Hematopoietic multipotent progenitor cell treated with erythropoietin and hydrocortisone succinate and interleukin-3 and kit ligand, for 15 days (in vitro differentiated cells): ENCODE data around the gene PIAS1.
"Not testable (repeated sequence)": the region's sequence is repeated elsewhere in the genome, so short reads cannot be mapped to it uniquely, and the experiment has no call there.

Experiments
- DNase-seq: peaks from one replicate; pipeline ENCODE4 v3.0.0-alpha.2; 2015; ENCODE audit warnings: low spot score

The PIAS1 gene

DNA sequence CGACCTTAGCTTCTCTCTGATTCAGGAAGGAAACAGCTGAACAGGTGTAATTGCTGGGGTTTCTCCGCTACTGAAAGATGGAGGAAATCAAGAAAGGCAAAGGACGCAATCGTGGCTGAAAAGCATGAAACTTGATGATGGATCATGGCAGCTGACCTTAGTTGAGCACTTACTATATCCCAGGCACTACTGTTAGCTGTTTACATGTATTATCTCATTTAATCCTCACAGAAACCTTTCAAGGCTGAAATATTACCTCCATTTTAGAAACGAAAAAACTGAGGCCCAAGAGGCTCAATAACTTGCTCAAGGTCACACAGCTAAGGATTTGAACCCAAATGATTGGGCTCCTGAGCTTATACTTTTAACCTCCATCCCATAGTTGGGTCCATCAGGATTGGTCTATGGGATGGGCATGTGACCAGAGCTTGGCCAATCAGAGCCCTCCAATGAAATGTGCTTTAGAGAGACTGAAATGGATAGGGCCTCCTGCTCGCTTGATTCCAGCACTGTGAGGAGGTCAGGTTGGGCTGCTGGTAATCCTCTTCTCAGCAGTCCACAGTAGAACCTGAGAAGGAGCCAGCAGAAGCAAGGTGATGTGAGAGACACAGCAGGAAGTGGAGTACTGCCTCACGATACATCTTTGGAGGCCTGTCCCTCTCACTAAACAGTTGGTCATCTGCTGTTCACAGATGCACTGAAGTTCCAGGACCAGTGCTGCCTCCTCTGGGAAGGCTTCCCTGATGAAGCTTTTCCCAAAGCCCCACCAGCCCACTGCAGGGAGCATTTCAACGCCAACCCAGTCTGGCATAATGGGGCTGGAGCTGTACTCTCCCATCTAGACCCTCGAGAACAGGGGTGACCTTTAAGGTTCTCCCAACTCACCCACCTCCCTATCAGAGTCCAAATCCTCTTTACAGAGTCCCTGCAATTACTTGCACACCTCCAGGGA, 165.0 kb downstream of the PIAS1 start:
- no peak for DNase-seq

DNA sequence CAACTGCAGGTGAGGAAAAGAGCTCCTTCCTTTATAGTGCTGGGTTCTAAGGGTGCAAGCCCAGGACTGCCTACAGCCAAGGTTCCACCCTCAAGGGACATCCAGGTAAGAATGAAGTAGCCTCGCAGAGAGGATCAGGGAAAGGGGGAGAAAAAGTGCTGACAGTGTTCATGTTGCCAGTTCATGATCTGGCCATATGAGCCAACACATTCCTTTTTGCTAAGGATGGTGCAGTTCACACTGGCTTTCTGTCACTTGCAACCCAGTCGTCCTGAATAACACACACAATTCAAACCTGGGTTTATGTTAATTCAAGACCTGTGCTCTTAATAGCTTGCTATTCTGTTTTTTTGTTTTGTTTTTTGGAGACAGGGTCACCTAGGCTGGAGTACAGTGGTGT, 166.4 kb downstream of the PIAS1 start:
- DNase-seq = no peak

DNA sequence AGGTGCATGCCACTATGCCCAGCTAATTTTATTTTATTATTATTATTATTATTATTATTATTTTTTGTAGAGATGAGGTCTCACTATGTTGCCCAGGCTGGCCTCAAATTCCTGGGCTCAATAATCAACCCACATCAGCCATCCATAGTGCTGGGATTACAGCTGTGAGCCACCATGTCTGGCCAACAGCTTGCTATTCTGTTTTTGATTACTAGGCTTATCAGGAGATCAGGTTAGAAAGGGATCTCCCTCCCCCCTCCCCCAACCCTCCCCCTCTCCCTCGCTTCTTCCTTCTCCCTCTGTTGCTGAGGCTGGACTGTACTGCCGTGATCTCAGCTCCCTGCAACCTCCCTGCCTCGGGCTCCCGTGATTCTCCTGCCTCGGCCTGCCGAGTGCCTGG, 166.9 kb downstream of the PIAS1 start:
- no peak for DNase-seq

DNA sequence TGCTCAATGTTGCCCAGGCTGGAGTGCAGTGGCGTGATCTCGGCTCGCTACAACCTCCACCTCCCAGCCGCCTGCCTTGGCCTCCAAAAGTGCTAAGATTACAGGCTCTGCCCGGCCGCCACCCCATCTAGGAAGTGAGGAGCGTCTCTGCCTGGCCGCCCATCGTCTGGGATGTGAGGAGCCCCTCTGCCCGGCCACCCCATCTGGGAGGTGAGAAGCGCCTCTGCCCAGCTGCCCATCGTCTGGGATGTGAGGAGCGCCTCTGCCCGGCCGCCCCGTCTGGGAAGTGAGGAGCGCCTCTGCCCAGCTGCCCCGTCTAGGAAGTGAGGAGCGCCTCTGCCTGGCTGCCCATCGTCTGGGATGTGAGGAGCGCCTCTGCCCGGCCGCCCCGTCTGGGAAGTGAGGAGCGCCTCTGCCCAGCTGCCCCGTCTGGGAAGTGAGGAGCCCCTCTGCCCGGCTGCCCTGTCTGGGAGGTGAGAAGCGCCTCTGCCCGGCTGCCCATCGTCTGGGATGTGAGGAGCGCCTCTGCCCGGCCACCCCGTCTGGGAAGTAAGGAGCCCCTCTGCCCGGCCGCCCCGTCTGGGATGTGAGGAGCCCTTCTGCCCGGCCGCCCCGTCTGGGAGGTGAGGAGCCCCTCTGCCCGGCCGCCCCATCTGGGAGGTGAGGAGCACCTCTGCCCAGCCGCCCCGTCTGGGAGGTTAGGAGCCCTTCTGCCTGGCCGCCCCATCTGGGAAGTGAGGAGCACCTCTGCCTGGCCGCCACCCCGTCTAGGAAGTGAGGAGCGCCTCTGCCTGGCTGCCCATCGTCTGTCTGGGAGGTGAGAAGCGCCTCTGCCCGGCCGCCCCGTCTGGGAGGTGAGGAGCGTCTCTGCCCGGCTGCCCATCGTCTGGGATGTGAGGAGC, 167.7 kb downstream of the PIAS1 start:
- DNase-seq = not testable (repeated sequence)

DNA sequence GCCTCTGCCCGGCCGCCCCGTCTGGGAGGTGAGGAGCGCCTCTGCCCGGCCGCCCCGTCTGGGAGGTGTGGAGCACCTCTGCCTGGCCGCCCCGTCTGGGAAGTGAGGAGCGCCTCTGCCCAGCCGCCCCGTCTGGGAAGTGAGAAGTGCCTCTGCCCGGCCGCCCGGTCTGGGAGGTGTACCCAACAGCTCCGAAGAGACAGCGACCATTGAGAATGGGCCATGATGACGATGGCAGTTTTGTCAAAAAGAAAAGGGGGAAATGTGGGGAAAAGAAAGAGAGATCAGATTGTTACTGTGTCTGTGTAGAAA, 168.3 kb downstream of the PIAS1 start:
- not testable (repeated sequence) for DNase-seq

DNA sequence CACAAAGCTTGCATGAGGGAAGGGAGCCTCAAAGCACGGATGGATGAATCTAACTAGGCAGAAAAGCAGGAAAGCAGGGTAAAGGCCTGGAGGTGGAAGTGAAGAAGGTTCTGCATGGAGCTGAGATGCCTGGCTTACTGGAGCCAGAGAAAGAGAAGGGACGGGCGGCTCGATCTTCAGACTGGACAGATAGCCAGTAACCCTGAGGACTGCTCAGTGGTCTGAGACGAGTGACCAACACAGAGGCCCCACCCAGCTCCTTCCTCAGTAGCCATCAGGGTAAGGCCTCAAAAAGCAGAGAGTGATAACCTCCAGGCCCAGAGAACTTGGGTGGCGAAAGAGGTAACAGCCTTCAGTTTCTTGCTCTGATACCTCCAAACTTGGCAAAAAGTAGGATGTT, 169.1 kb downstream of the PIAS1 start:
- no peak for DNase-seq

DNA sequence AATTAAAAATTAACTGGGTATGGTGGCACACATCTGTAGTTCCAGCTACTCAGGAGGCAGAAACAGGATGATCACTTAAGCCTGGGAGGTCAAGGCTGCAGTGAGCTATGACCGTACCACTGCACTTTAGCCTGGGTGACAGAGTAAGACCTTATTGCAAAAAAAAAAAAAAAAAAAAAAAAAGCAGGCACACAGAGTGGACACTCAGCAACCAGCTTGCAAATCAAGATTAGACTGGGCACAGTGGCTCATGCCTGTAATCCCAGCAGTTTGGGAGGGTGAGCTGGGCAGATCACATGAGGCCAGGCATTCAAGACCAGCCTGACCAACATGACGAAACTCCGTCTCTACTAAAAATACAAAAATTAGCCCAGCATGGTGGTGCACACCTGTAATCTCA, 170.0 kb downstream of the PIAS1 start:
- no peak for DNase-seq

DNA sequence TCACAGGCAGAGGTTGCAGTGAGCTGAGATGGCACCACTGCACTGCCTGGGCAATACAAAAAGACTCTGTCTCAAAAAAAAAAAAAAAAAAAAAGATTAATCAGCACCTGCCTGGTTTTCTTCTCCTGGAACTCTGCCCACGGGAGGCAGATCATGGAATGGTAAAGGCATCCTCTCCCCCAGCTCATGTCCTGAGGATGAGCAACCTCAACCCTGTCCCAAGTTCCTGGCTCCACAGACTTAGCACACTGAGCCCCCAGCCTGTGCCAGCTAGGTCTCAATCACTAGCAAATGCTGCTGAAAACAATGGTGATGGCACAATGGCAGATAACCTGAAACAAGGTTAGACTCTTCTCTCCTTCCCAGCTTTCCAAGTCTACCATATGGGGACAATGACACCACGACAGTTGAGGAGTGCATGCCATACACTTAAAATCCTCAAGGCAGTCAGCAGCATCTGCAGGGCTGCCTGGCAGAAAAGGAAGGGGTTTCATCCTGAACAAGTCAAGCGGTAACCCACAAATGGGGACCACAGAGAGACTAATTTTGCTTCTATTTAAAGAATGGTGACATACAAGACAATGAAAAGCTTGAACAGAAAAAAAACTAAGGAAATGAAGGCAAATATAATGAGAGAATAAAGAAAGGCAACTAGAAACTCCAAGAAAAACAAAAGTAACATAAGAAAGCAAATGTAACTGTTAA, 170.6 kb downstream of the PIAS1 start:
- DNase-seq = no peak

DNA sequence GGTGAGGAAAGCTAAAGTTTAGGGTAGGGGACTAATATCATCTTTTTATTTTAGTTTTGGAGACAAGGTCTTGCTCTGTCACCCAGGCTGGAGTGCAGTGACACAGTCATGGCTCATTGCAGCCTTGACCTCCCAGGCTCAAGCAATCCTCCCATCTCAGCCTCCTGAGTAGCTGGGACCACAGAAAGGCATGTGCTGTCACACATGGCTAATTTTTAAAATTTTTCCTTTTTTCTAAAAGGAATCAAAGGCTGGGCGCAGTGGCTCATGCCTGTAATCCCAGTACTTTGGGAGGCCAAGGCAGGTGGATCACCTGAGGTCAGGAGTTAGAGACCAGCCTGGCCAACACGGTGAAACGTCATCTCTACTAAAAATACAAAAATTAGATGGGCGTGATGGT, 171.3 kb downstream of the PIAS1 start:
- not testable (repeated sequence) for DNase-seq

DNA sequence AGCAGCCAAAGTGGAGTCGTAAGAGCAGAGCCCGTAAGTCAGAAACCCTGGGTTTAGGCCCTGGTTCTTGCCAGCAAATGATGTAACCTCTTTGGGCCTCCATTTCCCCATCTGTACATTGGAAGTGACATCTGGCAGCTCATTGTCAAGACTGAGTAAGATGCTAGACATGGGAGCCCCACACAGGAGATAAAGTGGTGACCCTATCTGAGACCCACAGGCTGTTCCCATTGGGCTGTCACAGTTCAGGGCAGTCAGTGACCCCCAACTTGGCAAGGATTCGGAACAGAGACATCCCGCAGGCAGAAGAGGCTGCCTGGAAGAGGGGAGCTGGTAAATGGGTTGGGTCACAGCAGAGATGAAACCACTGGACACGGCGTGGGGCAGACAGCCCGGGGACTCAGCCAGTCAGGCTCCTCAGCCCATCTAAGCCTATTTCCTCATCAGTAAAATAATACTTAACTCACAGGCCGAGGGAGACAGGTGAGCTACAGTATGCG, 173.6 kb downstream of the PIAS1 start:
- peak; percentile 20 for DNase-seq

DNA sequence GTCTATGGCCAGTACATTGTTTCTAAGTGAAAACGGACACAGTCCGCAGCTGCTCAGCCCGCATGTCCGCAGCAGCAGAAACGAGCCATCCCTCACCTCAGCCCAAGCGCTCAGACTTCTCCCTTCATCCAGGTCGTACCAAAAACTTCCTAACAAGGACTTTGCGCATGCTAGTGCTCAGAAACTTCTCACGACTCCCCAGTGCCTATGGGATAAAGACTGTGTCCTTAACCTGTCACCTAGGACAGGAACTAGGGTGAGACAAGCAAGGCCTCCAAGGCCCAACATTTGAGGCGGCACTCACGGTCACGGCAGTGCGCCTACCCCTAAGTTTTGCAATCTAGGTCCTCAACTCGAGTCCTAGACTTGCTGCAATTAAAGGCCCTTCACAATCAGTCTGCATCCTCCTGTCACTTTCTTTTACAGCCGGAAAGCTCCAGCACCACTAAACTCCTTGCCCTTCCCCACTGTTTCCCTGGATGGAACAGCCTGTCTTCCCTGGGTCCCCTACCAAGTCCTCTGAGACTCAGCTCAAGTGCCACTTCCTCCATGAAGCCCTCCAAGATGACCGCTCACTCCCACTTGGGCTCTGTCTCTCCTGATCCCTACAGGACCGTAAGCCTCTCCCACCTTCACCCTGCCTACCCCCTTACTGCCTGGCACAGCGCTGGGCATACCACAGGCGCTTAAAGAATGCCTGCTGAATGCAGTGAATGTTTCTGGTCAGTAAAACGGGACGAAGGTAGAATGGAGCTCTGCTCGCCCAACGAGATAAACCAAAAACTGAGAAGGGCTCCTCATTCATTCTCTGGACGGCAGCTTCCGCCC, 174.2 kb downstream of the PIAS1 start:
- DNase-seq = no peak

DNA sequence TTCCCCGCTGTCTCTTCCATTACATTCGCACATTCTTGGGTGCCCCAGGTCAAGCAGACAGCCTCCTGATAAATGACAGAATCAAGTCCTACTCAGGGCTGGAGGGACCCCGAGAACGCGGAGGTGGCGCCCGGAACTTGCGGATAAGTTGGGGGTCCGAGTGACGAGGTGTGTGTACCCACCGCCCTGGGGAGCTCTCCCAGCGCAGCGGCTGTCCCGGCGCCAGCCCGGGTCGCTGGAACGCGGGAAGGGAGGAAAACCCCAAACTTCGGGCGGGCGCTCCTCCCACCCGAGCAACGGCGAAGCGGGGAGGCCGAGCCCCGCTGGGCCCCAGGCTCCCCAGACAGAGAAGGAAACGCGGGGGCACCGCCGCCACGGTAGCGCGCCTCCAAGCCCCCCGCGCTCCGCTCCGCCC, 174.9 kb downstream of the PIAS1 start:
- peak; percentile 12 for DNase-seq

DNA sequence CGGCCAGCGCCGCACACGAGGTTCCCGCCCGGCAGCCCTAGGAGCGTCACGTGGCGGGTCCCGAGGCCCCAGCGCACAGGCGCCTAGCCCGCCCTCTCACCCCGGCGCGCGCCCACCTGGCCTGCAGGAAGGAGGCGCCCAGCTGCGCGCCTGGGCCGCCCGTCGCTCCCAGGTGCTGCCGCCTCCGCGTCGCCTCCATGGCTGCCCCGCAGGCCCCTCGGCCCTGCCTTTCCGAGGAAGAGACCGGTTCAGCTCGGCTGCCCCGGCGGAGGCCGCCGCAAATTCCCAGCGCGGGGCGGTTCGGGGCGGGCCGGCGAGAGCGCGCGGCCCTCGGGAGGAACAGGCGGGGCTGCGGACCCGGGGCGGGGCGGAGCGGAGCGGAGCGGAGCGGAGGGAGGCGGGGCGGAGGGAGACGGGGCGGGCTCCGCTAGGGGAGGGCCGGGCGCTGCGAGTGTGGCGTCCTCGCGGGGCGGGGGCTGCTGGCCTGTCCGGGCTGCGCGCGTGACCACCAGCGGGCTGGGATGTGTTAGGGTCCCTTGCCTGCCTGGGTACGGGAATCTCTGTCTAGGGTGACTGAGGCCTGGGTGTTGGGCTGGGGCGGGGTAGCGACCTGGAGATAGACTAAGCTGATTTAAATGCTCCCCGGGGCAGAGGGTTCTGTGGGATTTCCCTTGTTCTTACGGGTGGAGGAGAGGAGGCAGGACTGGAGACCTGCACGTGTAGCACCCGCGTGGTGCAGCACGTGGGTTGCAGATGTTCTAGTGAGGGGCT, 175.5 kb downstream of the PIAS1 start, which contains the start of gene CLN6:
CLN6 (minus strand) TSS at position 343 of the 771 bp plus-strand sequence; CDS start at position 199, 144 bp downstream.
- peak; percentile 79 for DNase-seq

DNA sequence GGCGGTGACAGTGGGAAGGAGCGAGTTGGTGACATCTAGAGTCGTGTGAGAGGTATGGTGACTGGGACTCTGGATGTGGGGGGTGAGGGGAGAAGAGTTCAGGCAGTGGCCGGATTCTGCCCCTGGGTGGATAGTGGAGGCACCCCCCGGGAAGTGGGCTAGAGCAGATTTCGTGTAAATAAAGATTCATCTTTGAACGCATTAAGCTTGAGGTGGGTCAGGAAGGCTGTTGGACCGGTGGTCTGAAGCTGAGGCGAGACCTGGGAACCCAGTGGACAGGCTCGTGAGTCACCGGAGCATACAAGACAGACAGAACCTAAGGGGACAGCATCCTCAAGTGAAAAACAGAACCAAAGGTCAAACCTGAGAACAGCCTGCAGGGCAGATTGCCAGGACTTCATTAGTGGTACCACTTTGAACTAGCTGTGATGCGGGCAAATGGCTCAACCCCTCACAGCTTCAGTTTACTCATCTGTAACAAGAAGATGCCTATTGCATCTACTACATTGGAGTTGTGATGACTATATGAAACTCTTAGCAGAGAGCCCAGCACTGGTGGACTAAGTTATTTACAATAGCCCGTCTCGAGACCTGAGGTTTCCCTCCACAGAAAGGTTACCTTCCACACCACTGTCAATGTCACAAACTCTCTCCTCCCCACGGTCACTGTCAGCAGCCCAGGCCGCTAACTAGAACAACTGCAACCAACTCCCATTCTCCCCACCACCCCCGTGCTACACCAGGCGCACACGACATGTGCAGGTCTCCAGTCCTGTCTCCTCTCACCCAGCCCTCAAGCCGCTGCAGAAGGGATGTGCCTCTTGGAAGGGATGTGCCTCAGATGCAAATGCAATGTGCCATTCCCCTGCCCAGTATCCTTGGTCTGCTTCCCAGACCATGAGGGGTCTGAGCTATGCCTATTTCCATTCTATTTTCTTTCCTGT, 176.3 kb downstream of the PIAS1 start:
- DNase-seq = no peak

DNA sequence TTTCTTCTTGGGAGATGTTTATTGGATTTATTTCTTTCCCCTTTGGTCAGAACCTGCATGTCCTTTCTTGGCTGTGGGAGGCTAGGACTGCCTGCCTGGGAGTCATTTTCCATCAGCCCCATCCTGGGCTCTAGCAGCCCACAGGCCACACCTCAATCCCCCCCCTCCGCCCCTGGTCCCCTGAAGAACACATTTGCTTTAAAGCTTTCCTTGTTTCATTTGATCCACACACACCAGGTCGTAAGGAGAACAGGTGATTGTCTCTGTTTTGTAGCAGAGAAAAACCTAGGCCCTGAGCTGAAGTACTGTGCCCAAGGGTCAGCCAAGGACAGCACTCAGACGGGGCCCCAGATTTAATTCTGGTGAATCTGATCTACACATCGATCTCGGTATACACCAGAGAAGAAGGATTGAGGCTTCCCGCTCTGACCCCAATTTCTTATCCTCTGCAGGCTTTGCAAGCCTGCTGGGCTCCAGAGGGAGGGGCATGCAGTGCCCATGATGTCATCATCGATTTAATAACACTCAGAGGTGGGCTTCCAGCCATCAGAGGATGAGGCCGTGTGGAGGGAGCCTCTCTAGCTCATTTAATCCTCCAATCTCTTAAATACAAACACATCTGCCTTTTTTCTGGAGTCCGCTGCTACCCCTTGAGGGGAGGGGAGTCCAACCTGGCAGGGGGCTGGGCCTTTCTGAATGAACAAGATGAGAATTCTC, 177.1 kb downstream of the PIAS1 start:
- DNase-seq = no peak

DNA sequence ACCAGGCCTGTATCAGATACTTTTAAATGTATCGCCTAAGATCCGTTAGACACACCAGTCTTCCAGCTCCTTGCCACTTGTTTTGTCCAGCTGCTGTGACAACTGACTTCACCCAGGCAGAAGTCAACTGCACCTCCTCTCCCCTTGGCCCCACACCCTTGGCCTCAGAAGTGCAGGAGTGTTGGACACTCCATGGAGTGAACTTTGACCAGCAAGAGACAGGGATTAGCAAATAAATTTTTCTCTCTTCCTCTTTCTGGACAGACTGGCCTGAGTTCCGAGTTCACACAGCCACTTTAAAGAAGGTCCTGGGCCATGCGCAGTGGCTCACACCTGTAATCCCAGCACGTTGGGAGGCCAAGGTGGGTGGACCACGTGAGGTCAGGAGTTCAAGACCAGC, 178.3 kb downstream of the PIAS1 start:
- DNase-seq = no peak

DNA sequence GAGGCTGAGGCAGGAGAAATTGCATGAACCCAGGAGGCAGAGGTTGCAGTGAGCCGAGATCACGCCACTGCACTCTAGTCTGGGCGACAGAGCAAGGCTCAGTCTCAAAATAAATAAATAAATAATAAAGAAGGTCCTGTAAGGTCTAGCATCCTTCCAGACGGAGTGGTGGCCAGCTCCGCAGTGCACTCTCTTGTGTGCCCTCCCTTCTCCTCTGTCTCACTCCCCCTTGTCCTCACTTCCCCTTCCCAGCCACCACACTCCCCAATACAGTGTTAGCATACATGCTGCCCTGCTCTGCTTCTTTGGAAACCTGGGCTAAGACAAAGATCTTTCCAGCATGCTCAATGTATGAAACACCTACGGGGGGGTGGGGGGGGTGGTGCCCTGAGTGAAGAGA, 178.8 kb downstream of the PIAS1 start:
- no peak for DNase-seq

DNA sequence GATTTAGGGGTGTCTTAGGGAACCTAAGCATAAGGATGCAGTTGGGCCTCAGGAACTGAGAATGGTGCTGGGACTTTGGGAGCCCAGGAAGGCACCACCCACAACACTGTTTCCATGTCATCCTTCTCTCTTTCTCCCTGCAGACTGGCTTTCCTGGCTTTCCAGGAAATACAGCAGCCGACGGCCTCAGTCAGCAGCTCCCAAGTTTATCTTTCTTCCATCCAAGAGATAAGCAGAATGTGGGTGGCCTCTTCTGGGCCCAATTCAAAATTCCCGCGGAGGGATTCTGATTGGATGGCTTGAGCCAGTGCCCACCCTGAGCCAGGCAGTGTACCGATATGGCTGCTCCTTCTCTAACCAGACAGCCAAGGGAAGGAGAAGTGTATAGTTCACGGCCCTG, 179.9 kb downstream of the PIAS1 start:
- no peak for DNase-seq

DNA sequence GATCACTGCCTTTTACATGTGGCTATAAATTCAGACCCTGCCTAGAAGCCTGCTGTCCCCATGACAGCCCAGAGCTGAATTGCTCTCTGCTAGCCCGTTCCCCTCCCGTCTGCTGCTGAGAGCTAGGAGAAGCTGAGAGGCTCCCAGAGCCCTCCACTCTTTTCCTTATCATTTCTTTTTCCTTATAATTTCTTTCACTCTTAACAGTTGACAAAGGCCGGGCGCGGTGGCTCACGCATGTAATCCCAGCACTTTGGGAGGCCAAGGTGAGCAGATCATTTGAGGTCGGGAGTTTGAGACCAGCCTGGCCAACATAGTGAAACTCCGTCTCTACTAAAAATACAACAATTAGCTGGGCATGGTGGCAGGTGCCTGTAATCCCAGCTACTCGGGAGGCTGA, 180.4 kb downstream of the PIAS1 start:
- DNase-seq = not testable (repeated sequence)
